Esophagus (tissue), 2 donors: Measurements from ENCODE around the gene SCAPER. TPM values are rescaled to one million over a fixed set of nuclear protein-coding genes. Genes with fewer than 3 reads are reported as not detected.
"Not testable (repeated sequence)": the region's sequence is repeated elsewhere in the genome, so short reads cannot be mapped to it uniquely, and the experiment has no call there.

ENCODE experiments used
- H3K27ac ChIP-seq, 2 donors: one replicate each; pipeline ENCODE4 v1.5.1; 2013; ENCODE audit warnings: low read depth in 2 of 2, mild to moderate bottlenecking in 2 of 2, inconsistent platforms in 1 of 2, low read length in 1 of 2, moderate library complexity in 1 of 2
- H3K27me3 ChIP-seq, 2 donors: one replicate each; pipeline ENCODE4 v1.6.1; 2013; ENCODE audit warnings: low read length in 2 of 2, control low read depth in 1 of 2, mild to moderate bottlenecking in 1 of 2; ENCODE audit not compliant: insufficient read depth in 2 of 2, control insufficient read depth in 1 of 2
- H3K36me3 ChIP-seq, 2 donors: one replicate each; pipeline ENCODE4 v1.6.1; 2013; ENCODE audit warnings: low read length in 1 of 2; ENCODE audit not compliant: control insufficient read depth in 2 of 2, insufficient read depth in 2 of 2
- H3K4me1 ChIP-seq, 2 donors: one replicate each; pipeline ENCODE4 v1.6.1; 2013; ENCODE audit warnings: low read length in 1 of 2; ENCODE audit not compliant: control insufficient read depth in 2 of 2, insufficient read depth in 2 of 2
- H3K4me3 ChIP-seq, 2 donors: one replicate each; pipeline ENCODE4 v1.5.1; 2013; ENCODE audit warnings: low read length in 2 of 2, mild to moderate bottlenecking in 2 of 2, low read depth in 1 of 2, moderate library complexity in 1 of 2
- H3K9me3 ChIP-seq, 2 donors: one replicate each; pipeline ENCODE4 v1.6.1; 2013; ENCODE audit warnings: mild to moderate bottlenecking in 2 of 2, low read depth in 1 of 2, low read length in 1 of 2, moderate library complexity in 1 of 2; ENCODE audit not compliant: control insufficient read depth in 2 of 2, insufficient read depth in 1 of 2
- WGBS, 2 donors: extraction: QIAGEN DNeasy Blood & Tissue Kit; methylation state at CpG; one replicate each; pipeline ENCODE4 v1.1.7; 2013; 5-methylcytosine and 5-hydroxymethylcytosine counted together
- polyA plus RNA-seq, 2 donors: library from polyadenylated mRNA; stranded (reverse); fragments of 200-250 nt; gene quantifications; one replicate each; pipeline ENCODE4 v1.2.3, GENCODE V29; 2013
- donor health status: healthy with polysubstance abuse.
- donor health status: Bipolar disorder and iron deficiency.

Gene SCAPER
- polyA plus RNA-seq, 2 donors: 4.3 to 6.1 TPM

DNA sequence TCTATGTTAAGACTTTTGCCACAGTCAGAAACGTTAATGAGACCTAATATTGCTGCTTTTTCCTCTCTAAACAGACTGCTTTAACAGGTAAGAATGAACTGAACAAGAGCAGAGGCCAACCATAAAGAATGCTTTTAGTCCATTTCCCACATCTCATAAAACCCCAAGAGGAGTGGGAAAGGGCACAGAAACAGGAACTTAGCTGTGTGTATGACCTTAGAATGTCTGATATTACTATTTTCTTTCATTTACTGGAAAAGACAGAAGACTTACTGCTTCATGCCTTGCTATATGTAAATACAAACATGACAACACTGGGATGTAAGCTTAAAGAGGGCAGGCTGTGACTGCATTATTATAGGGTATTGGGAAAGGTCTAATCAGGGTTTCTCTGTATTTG is 453.6 kb downstream of the SCAPER start:
- H3K27me3 ChIP-seq: no peaks in the 10 kb centered on the region
- H3K9me3 ChIP-seq: no peaks in the 10 kb centered on the region
- 37 to 52% methylated on average over 1 of the region's 1 CpG for WGBS, 2 donors
- no peak overlapping the region for H3K4me3 ChIP-seq
- H3K4me1 ChIP-seq: no peaks in the 10 kb centered on the region
- H3K36me3 ChIP-seq: no peaks in the 10 kb centered on the region
- H3K27ac ChIP-seq: no peak overlapping the region

DNA sequence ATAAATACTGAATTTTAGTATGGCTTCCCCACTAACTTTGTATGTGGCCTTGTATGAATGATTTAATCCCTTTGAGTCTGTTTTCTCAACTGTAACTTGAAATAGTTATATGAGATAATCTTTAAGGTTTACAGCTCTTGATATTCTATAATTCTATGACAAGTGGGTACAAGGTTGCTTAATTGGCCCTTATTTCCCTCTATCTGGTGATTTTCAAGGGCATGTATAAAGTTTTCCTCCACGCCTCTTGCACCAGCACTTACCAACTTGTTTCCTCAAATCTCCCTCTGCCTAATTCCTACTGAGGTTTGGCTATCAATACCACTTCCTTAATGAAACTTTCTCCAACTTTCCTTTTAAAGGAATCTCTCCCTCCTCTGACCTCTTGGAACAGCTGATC is 455.7 kb downstream of the SCAPER start:
- Histone ChIP-seq H3K4me3 (no peak overlapping the region), H3K27ac (no peak overlapping the region), H3K9me3 (no peaks in the 10 kb centered on the region), H3K36me3 (no peaks in the 10 kb centered on the region), H3K4me1 (no peaks in the 10 kb centered on the region), H3K27me3 (no peaks in the 10 kb centered on the region)
- WGBS, 2 donors: 83 to 94% methylated on average over 1 of the region's 1 CpG

DNA sequence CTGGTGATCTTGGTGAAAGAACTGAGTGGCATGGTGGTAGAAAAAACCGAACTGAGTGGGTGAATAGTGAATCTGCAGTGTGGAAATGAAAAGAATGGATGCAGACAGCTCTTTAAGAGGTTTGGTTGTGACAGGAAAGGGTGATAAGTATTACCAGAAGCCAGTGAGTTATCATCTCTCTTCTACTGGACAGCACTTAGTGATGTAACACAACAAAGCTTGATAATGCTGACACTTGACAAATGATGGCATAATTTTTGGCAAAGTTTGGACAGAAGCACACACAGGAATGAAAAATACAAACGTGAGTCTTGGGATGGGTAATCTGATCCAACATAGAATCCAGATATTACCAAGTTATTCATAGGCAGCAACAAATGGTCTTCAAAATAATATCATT is 456.4 kb downstream of the SCAPER start:
- WGBS, 2 donors: 61 to 65% methylated on average over 2 of the region's 2 CpGs
- Histone ChIP-seq H3K27me3 (no peaks in the 10 kb centered on the region), H3K4me1 (no peaks in the 10 kb centered on the region), H3K27ac (no peak overlapping the region), H3K4me3 (no peak overlapping the region), H3K36me3 (no peaks in the 10 kb centered on the region), H3K9me3 (no peaks in the 10 kb centered on the region)

DNA sequence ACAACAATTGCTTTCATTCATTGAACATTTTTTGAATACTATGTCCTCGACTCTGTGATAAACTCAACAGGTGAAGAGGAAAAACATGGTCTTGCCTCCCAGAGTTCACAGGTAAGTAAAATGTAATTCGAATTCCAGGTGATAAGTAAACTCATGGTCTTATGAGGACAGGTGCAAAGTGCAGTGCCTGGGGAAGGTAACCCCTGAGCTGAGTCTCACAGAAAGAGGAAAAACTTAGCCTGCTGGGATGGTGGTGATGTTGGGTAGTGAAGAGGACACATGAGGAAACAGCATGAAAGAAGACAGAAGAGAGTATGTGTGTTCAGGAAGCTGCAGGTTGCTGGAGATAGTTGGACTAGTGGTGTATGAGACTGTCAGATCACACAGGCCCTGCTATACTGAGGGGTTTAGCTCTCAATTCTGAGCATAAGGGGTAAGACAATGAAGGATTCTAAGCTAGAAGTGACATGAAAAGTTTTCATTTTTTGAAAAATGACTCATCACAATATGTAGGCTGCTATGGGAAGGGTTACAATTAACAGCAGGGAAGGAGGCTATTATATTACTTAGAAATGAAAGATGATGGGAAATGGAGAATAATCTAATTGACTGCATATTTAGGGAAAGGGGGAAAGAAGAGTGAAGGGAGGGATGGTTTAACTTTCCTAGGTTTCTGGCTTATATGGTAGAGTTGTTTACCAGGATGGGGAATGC is 457.3 kb downstream of the SCAPER start:
- WGBS, 2 donors: 80 to 90% methylated on average over 2 of the region's 2 CpGs
- no peak overlapping the region for H3K4me3 ChIP-seq
- no peaks in the 10 kb centered on the region for H3K36me3 ChIP-seq
- no peaks in the 10 kb centered on the region for H3K27me3 ChIP-seq
- H3K27ac ChIP-seq: no peak overlapping the region
- H3K4me1 ChIP-seq: no peaks in the 10 kb centered on the region
- H3K9me3 ChIP-seq: no peaks in the 10 kb centered on the region

DNA sequence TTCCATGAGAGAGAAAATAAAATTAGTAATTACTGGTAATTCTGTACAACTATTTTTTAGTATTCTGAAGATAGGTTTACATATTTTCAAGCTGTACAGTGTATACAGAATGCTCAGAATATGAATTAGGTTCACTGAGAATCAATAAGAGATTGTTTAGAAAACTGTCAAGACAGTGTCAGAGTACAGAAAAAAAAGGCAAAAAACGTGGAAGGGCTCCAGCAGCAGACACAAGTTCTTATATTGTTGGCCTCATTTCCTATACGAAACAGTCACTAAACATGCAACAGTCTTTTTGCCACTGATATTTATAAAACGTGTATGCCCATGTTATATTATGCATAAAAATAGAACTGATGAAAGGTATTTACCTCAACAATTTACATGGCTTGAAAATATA is 464.7 kb downstream of the SCAPER start:
- Histone ChIP-seq H3K36me3 (no peaks in the 10 kb centered on the region), H3K4me1 (no peaks in the 10 kb centered on the region), H3K4me3 (no peak overlapping the region), H3K9me3 (no peaks in the 10 kb centered on the region), H3K27me3 (no peaks in the 10 kb centered on the region), H3K27ac (no peak overlapping the region)
- 55 to 69% methylated on average over 3 of the region's 3 CpGs for whole genome bisulfite sequencing, 2 donors

DNA sequence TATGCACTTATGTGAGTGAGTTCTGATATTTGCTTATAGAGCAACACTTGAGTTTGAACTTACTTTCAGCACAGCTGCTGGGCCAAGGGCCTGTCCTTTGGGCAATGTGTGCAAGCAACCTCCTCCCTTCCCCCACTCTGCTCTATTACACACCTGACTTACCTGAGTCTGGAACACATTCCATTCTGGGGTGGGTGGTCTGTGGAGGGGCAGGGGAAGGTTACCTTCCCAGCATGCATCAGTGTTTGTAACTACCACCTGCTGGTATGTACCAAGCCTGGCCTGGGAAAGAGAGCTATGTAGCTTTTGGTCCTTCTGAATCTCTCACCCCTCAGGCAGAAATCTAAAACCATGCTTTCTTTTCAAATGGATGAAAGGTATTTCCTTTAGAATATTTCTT is 465.6 kb downstream of the SCAPER start:
- Histone ChIP-seq H3K27ac (no peak overlapping the region), H3K9me3 (no peaks in the 10 kb centered on the region), H3K4me3 (no peak overlapping the region), H3K4me1 (no peaks in the 10 kb centered on the region), H3K27me3 (no peaks in the 10 kb centered on the region), H3K36me3 (no peaks in the 10 kb centered on the region)

DNA sequence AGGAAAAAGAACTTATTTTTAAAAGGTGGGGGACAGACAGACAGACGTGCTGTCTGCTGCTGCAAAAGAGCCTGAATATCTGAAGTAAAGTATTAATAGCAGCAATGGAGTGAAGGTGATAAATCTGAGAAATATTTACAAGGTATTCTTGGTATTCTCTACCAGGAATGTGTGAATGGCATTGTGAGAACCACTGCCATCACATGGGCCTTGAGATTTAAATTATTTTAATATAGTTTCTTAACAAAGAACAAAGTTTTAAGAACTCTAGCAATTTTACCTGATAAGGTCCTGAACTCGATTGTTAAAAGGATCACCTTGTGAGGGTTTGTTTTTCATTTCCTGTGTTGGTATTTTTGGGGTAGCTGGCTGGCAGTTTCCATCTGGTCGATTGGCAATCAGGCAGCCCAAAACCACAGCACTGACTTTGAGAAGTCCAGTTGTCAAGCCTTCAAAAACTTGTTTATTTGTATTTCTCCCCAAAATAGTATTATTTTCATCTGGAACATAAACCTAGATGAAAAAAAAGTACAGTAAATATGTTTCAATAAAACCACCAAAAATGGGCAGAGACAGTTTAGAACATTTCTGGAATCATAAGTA is 471.2 kb downstream of the SCAPER start:
- H3K4me3 ChIP-seq: no peak overlapping the region
- no peak overlapping the region for H3K27ac ChIP-seq
- peaks cover 2 to 5% of the 10 kb centered on the region in 2 donors for H3K36me3 ChIP-seq
- 43 to 46% methylated on average over 3 of the region's 3 CpGs for WGBS, 2 donors
- no peaks in the 10 kb centered on the region for H3K9me3 ChIP-seq
- H3K4me1 ChIP-seq: no peaks in the 10 kb centered on the region
- H3K27me3 ChIP-seq: no peaks in the 10 kb centered on the region

DNA sequence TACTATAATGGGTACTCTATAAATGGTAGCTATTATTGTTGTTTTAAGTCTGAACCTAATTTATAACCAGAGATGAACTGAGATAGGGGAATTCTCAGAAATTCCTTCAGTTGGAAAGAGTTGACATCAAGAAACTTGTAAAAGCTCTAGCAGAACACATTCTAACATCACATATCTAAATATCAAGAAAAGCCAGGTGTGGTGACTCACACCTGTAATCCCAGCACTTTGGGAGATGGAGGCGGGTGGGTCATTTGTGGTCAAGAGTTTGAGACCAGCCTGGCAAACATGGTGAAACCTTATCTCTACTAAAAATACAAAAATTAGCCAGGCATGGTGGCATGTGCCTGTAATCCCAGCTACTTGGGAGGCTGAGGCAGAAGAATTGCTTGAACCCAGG is 472.1 kb downstream of the SCAPER start:
- not testable (repeated sequence) for H3K4me1 ChIP-seq, H3K36me3 ChIP-seq, H3K27ac ChIP-seq, H3K4me3 ChIP-seq, H3K9me3 ChIP-seq, H3K27me3 ChIP-seq
- 91 to 98% methylated on average over 1 of the region's 1 CpG for WGBS, 2 donors

DNA sequence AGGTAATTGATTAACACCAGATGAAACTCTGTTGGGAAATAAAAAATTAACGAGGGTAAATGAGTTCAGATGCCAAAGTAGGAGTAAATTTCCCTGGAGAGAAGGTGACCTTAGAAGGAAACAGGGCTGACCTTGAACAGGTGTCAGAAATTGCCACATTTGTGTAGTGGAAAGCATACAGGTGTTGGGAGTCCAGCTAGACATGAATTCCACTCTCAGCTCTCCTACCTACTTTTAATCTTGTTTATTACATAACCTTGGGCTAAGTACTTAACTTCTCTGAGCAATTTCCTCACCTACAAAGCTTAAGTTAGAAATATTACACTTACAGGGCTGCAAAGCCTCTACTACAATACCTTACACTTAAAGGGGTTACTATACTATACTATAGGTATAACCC is 472.5 kb downstream of the SCAPER start:
- WGBS, 2 donors: 69 to 81% methylated on average over 1 of the region's 1 CpG
- no peaks in the 10 kb centered on the region for H3K4me1 ChIP-seq
- no peak overlapping the region for H3K4me3 ChIP-seq
- H3K27ac ChIP-seq: no peak overlapping the region
- H3K27me3 ChIP-seq: no peaks in the 10 kb centered on the region
- H3K36me3 ChIP-seq: peaks cover 2 to 5% of the 10 kb centered on the region in 2 donors
- H3K9me3 ChIP-seq: no peaks in the 10 kb centered on the region

DNA sequence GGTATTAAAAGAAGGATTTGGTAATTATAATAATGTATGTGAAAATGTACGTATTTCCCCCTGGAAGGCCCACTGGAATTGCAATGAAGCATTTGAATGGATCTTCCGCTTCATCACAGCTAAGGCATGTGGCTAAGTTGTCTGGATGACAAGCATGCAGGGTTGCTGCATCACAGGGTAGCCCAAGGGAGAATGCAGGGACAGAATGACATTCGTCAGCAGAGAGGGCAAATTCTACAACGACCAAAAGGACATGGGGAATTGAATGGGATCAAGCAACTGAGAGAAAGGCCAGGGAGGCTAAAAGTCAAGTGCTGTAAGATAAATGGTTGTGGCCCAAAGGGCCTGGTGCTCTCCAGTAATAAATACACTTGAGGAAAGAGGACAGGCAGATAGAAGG is 473.2 kb downstream of the SCAPER start:
- Histone ChIP-seq H3K4me1 (no peaks in the 10 kb centered on the region), H3K27ac (no peak overlapping the region), H3K36me3 (peaks cover 2 to 5% of the 10 kb centered on the region in 2 donors), H3K27me3 (no peaks in the 10 kb centered on the region), H3K4me3 (no peak overlapping the region), H3K9me3 (no peaks in the 10 kb centered on the region)
- 82% methylated on average over 4 of the region's 4 CpGs for WGBS, 2 donors
